Inferior parietal cortex (tissue), 1 donor: ENCODE measurements around the gene ZCCHC14.

Experiments used
- DNase-seq: peaks from one replicate; pipeline ENCODE4 v3.0.0-alpha.2; 2016; ENCODE audit errors: extremely low spot score

The ZCCHC14 gene

DNA sequence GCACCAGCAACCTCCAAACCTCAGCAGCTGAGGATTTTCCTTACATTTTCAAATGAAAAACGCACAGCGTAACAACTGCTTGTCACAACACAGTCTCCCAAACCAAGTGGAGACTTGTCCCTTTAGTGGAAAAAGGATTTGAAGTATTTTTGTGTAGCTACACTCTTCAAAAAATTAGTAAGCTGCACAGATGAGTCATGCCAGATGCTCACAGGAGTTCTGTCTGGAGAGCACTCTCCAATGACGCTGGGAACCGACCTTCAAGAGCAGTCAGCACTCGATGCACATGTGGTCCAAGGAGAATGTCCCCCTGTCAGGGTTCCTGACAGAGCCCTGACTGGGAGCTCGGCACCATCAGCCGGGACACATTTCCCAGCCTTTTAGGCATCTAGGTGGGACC is 60.9 kb downstream of the ZCCHC14 start:
- no peak for DNase-seq

DNA sequence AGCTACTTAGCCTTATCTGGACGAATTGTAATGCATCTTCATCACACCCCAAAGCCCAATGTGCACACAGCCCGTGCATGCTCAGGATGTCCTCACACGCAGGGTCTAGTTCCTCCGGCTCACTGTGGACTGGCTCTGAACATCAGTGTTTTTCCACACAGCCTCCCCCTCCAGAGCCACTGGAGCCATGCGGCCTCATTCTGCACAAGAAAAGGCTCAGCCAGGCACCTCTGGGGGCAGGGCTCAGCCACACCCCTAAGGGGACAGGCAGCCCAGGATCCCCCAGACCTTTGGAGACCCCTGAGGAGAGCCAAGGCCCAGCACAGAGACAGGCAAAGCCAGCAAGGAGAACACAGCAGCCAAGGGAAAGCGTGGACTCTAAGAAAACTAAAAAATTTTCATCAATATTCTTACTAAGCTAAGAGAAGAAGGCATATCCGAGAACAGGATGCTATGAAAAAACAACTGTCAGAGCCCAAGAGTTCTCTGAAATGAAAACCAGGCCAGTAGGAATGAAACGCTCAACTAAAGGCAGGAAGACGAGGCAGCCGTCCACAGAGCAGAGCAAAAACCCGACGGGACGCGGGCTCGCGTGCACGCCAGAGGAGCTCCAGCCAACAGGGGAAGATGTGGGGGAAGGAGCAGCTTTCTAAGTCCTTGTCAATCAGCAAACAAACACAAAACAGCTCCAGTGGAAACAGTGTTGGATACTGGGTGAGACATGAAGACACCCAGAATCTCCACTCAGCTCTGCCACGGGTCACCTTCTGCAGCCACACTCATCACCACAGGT is 66.2 kb downstream of the ZCCHC14 start:
- no peak for DNase-seq

- no peak for DNase-seq
Observed at GRCh38 chr16:87425941-87426340, 66.9 kb downstream of the ZCCHC14 start.

DNA sequence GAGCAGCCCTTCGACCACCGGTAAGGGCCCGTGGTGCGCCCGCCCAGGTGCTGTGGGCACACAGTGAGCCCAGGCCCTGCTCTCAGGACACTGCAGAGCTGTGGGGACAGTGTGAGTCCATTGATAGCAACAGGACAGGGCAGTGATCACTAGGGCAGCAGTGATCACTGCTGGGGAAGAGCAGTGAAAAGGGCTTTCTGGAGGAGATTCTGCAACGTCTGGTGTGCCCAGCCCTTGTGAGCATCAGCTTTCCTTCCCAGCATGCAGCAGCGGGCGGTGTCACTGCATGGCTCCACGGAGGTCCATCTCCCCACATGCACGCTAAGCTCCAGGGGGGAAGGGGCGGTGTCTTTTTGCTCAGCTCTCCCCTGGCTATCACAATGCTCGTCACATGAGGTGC is 68.6 kb downstream of the ZCCHC14 start:
- no peak for DNase-seq

DNA sequence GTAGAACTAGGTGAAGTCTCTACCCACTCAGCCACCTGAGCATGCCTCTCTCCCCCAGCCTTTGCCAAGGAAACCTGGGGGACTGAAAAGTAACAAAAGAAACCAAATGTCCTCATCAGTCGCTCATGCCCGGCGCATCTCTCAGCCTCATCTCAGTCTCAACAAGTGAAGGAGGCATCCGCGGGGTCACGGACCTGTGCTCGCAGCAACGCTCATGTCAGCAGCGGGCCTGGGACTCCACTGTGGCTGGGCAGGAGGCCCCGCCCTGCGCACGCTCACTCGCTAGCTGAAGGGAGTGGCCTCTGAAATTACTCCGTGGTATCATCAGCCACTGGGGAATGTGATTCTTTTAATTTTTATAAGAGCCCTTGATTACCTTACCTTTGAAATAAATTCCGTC is 69.4 kb downstream of the ZCCHC14 start:
- no peak for DNase-seq

DNA sequence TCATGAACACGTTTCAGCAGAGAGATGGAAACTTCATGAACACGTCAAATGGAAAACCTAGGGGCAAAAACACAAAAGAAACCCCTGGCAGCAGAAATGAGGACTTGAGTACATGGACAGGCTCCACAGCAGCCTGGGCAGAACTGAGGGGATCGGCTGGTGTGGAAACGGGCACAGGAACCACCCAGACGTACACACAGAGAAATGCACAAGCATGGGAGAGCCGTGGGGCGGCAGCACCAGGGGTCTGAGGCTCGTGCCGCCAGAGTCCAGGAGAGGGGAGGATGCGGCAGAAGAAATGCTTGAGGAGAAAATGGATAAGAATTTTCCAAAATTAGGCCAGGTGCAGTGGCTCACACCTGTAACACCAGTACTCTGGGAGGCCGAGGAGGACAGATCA is 70.7 kb downstream of the ZCCHC14 start:
- DNase-seq: no peak

DNA sequence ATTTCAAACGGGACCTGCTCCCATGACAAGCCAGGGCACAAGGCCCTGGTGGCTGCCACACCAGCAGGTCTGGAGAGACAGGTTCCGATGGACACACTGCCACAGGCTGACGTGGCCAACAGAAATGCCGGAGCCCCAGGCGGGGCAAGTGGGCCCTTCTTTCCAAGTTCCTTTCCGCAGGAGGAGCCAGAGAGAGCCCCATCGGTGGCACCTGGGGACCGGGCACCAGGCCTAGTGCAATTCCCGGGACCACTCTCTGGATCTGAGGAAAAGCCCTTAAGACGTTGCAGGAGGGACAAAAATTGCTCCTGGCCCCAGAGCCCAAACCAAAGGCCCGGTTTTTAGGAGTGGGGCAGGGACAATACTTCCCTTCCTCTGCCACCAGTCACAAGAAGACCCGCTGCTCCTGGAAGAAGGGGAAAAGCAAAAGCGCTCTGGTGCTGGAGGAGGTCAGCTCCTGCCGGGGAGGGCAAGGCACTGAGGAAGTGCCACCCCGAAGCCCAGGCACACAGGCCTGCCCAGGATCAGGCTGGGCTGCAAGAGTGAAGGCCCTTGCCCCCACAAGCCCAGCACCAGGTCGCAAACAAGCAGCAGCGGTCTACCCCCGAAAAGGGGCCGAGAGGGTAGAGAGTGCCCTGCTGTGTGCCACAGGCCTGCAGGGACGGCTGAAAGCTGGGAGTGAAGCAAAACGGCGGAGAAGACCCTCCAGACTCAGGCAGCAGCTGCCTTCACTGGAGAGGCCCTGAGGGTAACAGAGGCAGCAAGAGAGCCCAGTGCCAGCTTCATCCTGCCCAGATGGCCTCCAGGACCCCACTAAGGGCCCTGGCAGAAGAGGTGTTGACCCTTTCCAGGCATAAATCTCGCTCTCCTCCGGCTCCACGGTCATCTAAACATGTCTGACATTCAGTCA is 71.6 kb downstream of the ZCCHC14 start:
- no peak for DNase-seq

DNA sequence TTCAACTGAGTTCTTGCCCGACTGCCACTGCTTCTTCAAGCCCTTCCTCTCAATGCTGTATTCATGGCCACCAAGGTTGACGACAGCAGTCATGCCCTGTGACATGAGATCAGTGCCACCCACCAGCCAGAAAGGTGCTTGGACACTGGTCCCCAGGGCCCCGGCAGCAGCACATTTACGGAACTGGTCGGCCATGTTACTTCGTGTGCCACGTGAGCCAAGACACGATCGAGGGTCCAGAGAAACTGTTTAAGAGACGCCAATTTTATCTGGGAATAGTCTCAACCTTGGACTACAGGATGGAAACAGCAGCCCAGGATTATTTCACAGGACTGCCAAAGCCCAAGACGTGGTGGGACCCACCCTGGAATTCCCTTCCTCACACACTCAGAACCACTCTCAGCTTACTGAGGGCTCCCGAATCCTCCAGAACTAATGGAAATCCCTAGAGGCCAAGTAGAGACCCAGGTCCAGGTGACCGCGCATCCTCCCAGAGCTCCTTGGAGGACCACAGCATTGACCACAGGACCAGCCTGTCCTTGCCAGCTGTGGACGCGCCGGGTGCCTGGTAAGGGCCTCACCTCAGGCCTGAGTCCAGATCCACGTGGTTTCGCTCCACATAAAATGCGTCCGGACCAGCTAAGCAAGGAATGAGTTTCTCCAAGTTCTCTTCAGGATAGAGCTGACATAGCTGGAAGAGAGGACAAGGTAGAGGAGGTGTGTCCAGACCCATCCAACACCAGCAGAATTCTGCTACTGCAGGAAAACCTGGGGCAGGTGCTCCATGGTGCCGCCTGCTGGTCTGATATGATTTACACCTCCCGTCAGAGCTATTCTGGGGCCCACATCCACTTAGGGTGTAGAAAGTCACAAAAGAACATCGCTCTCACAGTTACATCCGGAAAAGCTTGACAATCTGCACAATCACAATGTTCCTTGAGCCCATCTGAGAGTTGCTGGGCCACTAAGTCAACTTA is 72.5 kb downstream of the ZCCHC14 start:
- no peak for DNase-seq

DNA sequence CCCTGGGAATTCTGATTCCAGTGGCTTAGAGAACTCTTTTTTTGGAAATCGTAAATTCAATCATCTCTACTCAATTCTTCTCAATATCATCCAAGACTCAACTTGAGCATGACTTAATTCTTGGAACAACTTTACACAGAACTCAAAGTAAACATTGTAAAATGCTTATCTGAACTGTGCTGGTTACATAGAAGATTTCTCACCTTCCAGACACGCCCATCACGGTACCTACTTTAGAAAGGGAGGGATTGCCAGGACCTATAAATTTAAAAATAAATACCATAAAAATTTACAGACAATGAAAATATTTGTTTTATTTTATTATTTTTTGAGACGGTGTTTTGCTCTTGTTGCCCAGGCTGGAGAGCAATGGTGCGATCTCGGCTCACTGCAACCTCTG is 74.2 kb downstream of the ZCCHC14 start:
- no peak for DNase-seq

- DNase-seq: no peak
Observed at GRCh38 chr16:87418216-87418615, 74.6 kb downstream of the ZCCHC14 start.

DNA sequence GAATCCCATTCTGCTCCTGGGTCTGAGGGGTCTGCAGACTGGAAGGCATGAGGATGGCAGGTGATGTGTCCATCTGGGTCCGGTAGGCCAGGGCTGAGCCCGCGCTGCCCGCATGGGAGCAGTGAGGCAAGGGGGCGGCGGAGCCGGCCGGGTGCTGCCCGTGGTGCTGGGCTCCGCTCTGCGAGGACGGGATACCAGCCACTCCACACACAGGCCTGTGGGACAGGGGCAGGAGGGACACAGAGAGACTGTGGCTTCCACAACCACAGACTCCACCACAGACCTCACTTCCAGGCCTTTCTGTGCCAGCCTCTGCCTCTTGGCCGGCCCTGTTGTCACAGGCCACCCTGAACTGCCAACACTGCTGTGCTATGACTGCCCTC is 75.3 kb downstream of the ZCCHC14 start:
- no peak for DNase-seq

DNA sequence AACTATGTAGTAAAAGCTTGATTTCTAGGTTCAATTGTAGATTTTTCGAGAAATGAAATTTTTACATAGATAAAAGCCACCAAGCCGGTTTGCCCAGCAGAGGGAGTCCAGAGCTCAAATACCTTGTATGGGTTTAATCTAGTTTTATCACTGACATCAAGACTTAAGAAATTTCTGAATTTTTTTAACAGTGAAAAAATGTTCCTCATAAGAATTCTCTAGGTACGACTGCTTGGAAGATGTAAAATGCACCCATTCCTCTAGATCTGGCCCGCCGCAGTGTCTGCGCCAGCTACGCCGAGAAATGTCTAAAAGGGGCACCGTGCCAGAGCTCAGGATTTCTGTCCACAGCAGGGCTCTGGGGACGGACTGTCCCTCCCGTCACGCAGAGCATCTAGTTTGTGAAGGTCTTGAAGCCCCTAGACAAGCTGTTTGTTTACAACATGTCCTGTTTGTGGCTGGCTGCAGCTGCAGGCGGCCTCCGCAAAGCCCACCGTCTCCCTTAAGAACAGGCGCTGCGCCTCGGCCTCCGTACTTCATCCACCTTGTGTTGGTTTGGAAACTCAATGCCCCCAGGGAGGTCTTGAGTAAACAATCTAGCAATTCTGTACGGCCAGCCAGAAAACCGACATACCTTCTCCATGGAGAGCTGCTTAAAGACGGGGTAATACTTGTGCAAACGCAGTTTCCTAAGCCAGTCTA is 75.8 kb downstream of the ZCCHC14 start:
- DNase-seq: peak; percentile 51

DNA sequence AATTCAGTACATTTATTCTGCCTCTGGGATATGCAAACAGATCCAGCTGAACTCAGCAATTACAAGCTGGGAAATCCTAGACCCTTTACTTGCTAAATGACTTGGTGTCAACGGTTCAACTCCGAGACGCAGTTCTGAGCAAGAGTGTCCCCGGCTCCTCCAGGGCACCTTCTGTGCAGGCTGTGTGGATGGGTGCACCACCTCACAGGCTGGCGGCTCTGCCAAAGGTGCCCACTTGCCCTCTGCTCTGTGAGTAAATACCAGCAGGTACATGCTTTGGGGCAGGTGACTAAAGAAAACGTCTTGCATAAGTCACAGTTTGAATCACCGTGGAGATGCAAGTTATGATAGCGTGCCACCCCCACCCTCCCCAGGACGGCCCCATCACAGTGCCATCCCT is 77.4 kb downstream of the ZCCHC14 start:
- no peak for DNase-seq

DNA sequence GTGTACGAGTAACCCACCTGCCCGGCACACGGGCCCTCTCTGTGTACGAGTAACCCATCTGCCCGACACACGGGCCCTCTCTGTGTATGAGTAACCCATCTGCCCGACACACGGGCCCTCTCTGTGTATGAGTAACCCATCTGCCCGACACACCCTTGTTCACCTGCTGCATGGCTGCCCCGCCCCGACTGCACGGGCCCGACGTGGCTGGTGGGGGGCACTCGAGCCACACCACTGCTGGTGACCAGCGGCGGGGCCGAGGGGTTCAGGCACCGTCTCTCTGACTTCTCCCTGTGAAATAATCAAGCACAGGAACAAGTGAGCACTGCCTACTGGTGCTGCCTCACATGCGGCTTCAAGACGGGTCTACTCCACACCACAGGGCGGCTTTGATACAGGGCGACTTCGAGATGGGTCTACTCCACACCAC is 78.6 kb downstream of the ZCCHC14 start:
- DNase-seq: no peak

GRCh38 chr16:87412996-87413421 is 79.8 kb downstream of the ZCCHC14 start:
- no peak for DNase-seq

DNA sequence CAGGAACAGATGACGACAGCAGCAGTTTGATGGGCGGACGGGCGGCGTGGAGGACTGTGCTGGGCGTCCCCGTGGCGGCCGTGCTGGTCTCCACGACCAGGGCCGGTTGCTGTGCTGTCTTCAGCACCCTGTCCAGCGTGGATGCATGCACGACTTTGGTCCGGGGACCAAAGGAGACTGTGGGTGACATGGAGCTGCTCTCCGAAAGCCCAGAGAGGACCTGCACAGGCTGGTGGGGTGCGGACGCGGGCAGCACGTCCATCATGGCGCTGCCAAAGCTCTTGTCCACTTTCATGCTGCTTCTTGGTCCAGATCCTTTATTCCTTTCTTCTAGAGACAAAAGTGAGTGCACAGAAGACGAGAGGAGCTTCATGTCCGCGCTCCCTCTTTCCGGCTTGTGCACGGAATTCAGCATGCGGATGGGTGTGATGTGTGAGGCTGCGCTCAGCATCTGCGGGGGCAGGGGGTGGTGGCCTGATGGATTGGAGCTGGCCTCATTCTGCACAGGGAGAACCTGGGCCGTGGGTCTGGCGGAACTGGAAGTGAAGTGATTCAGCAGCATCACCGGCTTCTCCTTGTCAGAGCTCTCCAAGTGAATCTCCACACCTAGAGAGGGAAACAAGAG is 80.3 kb downstream of the ZCCHC14 start:
- DNase-seq: no peak

GRCh38 chr16:87411375-87412271 is 81.2 kb downstream of the ZCCHC14 start:
- no peak for DNase-seq

DNA sequence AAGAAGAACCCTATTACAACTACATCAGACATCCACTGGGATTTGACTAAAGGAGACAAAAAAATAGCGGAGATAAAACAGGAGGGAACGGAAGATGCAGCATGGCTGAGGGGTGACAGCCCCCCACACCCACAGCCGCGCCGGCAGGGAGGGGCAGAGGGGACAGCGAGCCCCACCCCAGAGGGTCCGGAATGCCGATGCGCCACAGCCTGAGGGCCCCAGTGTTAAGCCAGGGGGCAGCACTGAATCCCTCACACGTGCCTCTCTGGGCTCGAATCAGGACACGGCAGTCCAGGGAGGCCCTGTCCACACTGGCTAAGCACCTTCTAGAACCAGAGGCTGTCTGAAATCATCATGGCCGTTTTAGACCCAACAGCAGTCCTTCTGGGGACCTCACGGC is 81.9 kb downstream of the ZCCHC14 start:
- DNase-seq: no peak

DNA sequence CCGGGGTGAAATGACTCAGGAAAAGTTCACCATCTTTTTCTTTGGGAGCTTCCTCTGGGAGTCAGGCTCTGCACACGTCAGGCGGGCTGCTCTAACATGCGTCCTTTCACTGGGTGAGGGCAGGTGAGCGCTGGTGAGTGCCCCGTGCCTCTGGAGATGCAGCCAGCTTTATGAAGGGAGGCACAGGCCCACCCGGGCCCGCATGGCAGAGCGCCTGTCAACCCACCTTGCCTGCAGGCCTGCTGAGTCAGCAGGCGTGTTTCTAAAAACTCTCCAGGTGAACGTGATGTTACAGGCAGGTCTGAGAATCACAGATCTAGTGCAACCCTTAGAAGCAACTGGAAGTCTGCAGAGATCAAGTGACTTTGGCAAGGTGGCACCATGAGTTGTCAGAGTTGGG is 82.3 kb downstream of the ZCCHC14 start:
- no peak for DNase-seq

GRCh38 chr16:87409781-87410180 is 83.0 kb downstream of the ZCCHC14 start:
- no peak for DNase-seq
